Hepatic stellate cell (primary cell): ENCODE measurements around the gene PLA1A.
"Not testable (repeated sequence)": the region's sequence is repeated elsewhere in the genome, so short reads cannot be mapped to it uniquely, and the experiment has no call there.

Experiments
- DNase-seq: peaks from one replicate; pipeline ENCODE4 v3.0.0; 2011; ENCODE audit warnings: low spot score

The PLA1A gene, protein sequence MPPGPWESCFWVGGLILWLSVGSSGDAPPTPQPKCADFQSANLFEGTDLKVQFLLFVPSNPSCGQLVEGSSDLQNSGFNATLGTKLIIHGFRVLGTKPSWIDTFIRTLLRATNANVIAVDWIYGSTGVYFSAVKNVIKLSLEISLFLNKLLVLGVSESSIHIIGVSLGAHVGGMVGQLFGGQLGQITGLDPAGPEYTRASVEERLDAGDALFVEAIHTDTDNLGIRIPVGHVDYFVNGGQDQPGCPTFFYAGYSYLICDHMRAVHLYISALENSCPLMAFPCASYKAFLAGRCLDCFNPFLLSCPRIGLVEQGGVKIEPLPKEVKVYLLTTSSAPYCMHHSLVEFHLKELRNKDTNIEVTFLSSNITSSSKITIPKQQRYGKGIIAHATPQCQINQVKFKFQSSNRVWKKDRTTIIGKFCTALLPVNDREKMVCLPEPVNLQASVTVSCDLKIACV

DNA sequence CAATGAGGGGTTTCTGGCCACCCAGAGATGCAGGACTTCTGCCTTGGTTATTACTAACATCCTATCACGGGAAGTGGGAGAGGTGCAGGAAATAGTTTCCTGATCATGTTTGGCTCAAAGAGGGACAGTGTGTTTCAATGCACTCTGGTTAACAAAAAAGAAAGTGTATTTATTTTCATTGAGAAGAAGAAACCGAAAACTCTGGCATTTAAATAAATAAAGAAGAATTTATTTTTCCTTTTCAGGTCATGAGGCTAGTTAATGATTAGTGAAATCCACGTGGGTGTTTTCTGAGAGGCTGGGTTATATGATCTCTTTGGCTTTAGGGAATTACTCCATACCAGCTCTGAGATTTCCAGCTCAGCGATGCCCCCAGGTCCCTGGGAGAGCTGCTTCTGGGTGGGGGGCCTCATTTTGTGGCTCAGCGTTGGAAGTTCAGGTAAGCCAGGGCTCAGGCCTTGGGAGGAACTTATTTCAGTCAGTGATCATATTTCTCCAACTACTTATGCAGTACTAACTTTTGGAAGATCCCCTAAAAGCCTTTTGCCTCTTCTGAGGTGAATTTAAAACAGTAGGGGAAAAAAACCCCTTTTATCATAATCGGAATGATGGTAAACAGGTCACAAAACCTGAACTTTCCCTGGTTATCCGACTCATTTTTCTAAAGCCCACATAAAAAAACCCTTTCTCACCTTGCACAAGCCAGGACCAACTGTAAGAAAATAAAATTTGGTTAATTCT is at the start of gene PLA1A:
Gene PLA1A, plus strand, starts transcription at position 338 of the 741 bp plus-strand sequence. Its CDS starts 29 bp downstream, at position 367.
- DNase-seq, result no peak

DNA sequence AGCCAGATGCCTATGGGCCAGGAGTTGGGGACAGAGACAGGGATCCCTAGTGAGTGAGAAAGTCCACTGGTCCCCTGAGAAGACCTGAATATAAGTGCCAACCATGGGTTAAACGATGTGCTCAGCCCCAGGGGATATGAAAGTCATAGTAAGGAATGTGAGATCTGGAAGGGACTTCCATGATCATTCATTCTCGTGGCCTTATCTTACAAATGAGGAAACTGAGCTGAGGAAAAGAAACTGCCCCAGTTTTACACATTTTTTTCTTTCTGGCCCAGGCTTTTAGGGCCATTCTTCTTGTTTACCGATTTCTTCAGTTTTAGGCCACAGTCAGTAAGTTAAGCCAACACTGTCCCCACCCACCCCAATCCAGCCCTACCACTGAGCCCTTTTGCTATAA is 49.3 kb upstream of the PLA1A start:
- DNase-seq, result no peak

DNA sequence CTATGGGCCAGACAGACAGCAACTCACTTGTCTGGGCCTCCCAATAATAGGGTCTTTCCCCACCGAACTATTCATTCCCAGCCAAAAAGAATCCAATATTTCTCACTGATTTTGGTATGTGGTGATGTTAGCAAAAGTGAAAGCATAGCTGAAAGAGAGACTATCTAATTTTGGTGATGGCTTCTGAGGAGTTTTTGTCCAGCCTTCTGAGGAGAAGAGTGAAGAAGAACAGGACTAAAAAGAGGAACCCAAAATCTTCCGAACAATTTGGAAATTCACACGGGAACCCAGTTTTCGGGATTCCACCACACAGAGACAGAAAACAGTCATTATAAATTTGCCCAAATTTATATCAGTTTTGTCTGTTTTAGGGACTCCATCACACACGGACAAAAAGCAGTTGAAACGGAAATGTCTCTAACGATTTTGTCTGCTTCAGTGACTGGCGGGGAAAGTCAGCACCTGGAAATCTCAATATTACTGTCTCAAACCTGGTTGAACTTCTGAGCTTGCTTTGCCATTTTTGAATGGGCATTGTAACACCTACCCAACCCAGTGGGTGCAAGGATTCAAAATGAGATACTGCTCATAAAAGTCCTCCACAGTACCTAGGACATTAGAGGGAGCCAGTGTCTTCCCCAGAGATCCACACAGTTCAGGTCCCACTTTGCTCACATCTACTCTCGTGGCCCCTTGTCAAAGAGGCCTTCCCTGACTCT is 47.3 kb upstream of the PLA1A start:
- DNase-seq, result no peak

DNA sequence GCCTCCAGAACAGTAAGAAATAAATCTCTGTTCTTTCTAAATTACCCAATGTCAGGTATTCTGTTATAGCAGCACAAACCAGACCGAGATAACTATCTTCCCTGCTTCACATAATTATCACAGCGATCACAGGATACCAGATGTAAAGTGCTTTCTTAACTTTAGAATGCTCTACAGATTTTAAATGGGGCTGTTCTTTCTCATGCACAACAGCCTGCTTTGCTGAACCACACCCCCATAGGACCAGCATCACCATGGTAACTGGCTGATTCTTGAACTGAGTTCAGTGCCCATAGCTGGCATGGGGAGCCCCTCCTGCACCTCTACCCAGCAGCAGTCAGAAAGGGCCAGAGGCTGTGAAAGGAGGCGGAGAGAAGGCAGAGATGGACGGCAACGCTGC is 46.1 kb upstream of the PLA1A start:
- no peak for DNase-seq

DNA sequence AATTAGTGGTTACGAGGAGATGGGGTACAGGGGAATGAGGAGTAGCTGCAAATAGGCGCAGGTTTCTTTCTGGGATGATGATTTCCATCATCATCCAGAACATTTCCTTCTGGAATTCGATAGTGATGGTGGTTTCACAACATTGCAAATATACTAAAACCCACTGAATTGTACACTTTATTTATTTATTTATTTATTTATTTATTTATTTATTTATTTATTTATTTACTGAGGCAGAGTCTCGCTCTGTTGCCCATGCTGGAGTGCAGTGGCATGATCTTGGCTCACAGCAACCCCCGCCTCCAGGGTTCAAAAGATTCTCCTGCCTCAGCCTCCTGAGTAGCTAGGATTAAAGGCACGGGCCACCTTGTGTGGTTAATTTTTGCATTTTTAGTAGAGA is 44.8 kb upstream of the PLA1A start:
- not testable (repeated sequence) for DNase-seq

DNA sequence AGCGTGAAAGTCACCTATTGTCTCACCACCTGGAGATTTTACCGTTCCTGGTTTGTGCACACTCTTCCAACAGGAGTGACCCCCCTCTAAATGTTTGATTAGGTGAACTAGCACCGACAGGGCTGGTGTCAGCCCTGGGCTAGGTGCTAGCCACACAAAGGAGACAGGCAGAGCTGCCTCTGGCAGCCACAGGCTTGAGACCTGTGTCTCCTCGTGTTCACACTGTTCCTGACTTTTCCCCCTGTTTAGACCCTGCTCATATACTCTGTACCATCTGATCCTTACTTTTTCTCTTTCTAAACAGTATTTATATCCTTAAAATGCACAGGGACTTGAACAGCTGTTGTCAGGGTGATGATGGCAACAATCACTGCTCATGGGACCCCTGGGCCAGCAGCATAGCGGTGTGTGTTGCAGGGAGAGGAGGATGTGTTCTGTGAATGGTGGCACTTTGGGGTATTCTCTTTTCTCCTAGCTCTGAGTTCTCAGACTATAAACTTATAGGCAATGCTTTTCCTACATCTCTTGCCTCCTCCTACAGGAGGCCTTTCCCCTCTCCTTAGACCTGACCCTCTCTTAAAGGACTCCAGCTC is 43.8 kb upstream of the PLA1A start:
- DNase-seq, result no peak

DNA sequence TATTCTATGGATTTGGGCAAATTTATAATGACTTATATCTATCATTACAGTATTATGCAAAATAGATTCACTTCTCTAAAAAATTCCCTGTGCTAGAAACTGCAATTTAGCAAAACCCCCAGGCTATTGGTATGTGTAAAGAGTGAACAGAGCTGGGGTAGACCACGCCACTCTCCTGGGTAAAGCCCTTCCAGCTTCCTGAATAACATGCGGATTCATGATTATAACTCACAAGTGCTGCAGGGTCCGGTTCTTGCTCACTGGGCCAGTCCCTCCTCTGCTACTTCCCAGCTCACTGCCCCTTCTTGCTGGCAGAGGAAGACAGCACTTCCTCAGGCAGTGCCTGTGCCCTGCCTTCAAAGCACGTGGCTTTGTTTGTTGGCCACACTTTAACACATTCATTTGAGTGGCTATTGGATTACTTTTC is 42.4 kb upstream of the PLA1A start:
- DNase-seq, result no peak

DNA sequence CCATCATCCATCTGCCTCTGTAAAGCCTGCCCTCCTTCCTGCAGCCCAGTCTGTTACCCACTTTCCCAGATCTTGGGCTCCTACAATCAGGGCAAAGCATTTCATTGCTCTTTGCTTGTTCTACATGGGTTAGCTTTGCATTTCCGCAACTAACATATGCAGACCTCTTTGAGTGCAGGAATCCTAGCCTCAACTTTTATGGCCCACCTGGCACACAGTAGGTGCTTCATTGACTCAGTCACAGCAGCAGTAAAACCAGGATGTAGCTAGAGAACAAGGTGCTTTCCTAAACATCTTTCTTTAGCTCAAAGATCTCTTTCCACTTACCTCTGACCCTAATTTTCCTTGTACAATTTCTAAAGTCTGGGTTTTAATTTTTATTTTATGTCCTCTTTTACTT is 41.8 kb upstream of the PLA1A start:
- no peak for DNase-seq

DNA sequence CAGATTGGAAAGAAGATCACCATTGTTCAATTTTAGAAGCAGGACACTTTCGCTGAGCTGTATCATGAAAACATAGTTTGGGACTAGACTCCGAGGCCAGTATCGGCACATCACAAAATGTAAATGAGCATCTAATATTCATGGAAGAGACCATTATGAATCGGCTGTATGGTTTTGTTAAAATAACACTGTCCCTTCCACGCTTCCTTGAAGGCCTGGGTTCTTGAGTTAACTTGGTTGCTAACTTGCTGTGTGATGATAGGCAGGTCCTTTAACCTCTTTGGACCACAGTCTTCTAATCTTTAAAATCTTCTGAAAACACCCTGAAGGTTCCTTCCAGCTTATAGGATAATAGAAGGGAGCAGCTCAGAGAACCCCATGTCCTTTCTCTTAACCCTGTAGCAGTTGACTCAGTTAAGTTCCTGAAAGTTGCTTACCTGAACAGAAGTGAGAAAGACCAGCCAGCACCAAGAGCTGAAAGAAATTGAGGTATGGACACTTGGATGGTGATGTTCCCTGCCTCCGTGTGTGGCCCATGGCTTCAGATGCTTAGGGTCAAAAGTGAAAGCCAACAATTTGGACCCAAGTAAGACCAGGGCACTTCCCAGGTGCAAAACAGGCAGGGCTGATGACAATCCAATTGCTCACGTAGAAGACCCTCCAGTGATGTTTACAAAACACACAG is 40.4 kb upstream of the PLA1A start:
- DNase-seq, result no peak

DNA sequence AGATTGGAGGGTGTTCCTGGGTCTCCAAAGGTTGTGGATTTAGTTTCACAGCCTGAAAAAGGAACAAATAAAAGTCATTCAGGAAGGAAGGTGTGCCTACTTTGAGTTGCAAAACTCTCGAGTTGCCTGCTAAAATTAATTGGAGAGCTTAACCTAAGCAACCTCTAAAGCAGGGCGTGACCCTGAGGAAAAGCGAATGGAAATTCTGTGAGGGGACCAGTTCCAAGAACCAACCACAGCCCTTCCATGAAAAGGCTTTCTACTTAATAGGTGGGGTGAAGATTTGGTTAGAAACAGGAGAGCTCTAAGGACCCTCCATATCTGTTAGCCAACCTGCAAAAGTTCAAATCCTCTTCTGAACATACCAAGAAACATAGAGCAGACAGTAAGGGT is 39.8 kb upstream of the PLA1A start:
- DNase-seq, result no peak

DNA sequence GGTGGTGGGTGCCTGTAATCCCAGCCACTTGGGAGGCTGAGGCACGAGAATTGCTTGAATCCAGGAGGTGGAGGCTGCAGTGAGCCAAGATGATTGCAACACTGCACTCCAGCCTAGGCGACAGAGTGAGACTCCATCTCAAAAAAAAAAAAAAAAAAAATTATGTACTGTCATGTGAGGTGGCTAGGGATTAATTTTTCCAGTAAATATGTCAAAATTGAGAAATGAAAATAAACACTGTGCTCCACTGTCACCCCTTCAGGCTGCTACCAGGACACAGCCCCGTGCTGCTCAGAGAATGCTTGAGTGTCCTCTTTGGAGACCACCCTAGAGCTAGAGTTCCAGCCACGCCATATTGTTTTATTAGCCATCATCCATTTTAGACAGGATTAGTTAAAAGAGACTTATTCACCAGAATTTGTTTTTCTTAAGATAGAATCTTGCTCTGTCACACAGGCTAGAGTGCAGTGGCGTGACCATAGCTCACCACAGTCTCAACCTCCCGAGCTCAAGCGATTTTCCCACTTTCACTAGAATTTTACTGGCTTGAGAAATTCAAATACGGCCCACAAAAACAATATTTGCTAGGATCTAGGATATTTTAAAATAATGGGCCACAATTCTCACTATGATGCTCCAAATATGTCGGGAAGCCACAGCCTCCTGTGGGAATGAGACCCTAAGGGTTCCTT is 38.9 kb upstream of the PLA1A start:
- DNase-seq, result no peak

DNA sequence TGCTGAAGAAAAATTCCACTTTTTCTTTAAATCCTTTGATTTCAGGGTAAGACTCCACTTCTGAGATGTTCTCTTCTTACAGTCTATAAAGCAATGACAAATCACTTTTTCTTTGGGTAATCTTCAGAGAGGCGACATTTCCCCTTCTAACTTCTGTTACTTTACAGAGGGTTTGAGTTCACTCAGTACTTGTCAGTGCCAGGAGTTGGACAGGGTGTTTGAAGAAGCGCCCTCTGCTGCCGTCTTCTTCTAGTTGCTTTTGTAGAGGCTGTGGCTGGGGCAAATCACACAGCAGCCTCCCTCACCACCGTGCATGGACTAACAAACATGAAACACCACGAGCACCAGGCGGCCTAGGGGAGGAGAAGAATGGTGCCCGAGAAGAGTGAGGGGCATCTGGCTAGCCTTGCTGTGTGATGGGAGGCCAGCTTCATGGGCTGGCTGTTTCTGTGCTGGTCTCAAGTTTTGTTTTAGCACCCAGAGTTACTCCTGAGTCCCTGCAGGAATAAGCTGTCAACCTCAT is 38.2 kb upstream of the PLA1A start, which contains the start of gene CD80:
Gene CD80, minus strand, starts transcription at position 174 of the 523 bp plus-strand sequence. CDS start 1,886 bp downstream, outside the sequence.
- peak; percentile 29 for DNase-seq

DNA sequence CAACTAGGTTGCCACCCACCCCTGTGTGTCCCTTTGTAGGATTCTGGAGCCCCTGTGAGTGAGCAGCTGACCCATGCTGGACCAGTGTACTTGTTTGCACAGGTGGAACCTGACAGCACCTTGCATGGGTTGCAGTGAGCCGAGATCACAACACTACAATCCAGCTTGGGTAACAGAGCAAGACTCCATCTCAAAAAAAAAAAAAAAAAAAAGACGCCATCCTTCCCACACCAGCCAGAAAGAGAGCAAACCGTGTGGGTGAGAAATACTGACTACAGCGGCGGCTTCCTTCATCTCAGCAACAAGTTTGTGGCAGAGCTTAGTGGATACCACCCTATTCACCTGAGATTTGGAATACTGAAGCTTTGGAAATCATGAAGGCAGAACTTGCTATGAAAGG is 37.5 kb upstream of the PLA1A start:
- no peak for DNase-seq

DNA sequence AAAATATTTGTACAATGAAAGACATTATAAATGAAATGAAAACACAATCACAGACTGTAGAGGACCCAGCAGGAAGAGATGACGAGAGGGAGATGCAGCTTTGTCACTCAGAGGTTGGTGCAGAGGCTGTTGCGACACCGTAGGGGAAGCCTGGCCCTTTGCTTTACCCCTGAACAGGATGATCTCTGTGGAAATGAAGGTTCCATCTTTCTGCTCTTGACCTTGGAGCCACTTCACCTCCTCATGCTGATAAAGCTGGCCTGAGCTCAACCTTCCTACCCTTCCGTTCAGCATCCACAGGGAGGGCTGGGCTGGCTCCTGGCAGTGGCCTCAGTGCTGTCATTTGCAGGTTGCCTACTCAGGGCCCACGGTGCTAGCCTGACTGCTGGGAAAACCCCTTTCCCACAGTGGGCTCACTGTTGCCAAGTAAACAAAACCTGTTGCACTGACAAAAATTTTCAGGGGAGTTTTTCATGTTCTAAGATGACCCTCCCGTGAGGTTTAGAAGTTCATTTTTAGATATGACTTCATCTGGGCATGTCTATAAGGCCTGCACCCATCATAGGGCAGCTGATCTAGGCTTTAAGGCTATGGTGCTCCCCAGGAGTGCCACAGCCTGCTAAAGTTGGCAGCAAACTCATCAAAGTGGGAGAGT is 35.3 kb upstream of the PLA1A start:
- DNase-seq, result no peak

DNA sequence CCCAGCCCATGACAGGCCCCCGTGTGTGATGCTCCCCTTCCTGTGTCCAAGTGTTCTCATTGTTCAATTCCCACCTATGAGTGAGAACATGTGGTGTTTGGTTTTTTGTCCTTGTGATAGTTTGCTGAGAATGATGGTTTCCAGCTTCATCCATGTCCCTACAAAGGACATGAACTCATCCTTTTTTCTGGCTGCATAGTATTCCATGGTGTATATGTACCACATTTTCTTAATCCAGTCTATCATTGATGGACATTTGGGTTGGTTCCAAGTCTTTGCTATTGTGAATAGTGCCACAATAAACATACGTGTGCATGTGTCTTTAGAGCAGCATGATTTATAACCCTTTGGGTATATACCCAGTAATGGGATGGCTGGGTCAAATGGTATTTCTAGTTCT is 34.4 kb upstream of the PLA1A start:
- not testable (repeated sequence) for DNase-seq

DNA sequence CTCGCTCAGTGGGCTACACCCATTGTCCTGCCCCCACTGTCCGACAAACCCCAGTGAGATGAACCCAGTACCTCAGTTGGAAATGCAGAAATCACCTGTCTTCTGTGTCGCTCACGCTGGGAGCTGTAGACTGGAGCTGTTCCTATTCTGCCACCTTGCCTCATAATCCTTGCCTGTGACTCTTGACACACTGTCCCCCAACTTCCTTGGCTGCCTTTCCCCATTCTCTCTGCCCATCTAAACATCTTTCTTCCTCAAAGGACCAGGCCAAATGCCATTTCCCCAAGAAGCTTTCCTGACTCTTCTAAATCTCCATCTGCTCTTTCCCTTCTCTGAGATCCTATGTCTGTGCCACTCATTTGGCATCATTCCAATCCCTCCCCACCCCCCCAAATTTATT is 28.5 kb upstream of the PLA1A start:
- DNase-seq, result no peak

DNA sequence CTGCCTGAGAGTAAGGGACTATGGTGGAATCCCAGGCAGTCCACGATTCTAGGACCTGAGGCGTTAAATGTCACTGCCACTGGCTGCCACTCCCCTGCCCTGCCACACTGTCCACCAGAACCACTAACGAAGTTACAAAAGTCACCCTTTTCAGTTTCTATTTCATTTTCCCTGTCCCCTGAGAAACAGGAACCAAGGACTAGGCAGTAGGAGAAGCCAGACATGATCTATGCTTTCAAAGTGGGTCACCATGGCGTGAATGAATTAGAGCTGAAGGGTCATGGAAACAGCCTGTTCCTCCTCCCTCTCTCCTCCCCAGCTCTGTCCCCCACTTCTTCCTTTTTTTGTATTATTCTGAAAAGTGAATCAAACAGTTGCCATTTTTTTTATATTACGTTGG is 27.5 kb upstream of the PLA1A start:
- DNase-seq, result no peak

DNA sequence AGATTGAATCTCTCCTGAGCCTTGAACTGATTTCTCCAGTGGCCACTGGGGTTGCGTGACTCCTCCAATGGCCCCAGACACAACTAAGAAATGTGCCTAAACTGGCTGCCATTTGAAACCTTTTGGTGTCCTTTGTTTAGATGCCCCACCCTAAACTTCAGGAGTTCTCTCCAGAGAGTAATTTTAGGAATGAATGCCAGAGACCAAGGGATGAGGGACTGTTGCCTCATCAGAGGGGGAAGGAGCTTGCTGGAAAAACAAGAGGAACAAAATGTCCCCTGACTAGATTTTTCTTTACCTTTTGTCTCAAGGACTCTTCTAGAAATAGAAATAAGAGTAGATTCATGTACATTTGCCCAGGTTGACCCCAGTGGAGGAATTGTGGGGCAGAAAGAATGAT is 26.5 kb upstream of the PLA1A start:
- DNase-seq, result no peak

DNA sequence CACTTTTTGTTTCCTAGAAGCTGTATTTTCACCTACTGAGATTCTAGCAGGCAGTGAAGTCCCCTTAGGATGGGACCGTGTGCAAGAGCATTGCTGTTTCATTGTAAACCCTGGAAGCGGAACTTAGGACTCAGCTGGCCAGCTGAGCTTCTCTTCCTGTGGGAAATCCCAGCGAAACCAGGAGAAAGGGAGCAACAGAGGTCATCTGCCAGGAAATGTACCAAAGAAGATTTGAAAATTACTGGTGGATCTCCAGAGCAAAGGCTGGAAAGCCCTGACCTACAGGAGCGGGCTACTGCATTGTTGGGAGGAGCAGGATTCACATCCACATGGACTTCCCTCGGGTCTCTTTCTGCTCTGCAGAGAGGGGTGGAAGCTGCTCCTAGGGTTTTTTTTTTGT is 26.0 kb upstream of the PLA1A start:
- DNase-seq, result no peak

DNA sequence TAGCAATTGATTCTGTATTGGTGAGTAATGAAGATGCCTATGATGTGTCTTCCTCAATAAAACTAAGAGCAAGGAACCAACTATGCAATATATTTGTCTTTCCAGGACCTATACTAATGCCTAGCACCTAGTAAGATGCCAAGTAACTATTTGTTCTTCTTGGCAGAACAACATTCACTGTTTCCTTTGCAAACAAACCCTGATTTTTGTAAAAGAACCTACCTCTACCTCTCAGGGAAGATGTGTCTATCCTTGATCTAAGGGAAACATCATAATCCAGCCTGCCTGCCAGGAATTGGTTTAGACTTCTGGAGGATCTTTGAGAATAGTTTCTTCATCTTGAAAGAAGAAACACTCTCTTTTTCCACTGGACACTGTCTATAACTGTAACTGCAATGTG is 22.2 kb upstream of the PLA1A start:
- DNase-seq, result no peak
